ENCODE data around the gene FTO.

Gene FTO

GRCh38 chr16:53743149-53743566 is 39.2 kb downstream of the FTO start:
- Histone ChIP-seq H3K9me3 (ENCODE audit: insufficient read depth, low read length) (no peaks in the 10 kb centered on the region), H2AFZ (ENCODE audit: low read depth, low read length, severe bottlenecking) (no peak overlapping the region), H4K20me1 (ENCODE audit: low read depth, low read length) (peaks cover 11% of the 10 kb centered on the region; the same call in 1 of the 2 replicates), H3K9ac (ENCODE audit: low read length) (no peak overlapping the region), H3K4me3 (ENCODE audit: insufficient read depth, low read length, poor library complexity, severe bottlenecking) (no peak overlapping the region), H3K27ac (ENCODE audit: low read depth, low read length) (no peak overlapping the region), H3K9me2 (replicated peaks; ENCODE audit: insufficient read depth, low read length) (no peaks in the 10 kb centered on the region), H3K36me3 (ENCODE audit: low read length) (no peaks in the 10 kb centered on the region), H3K79me2 (ENCODE audit: insufficient read depth, low read length) (no peaks in the 10 kb centered on the region; the same call in 1 of the 2 replicates), H3K27me3 (ENCODE audit: low read length) (no peaks in the 10 kb centered on the region), H3K4me2 (ENCODE audit: low read depth, low read length, poor library complexity, severe bottlenecking) (no peak overlapping the region), H3F3A (ENCODE audit: insufficient read depth) (no peaks in the 10 kb centered on the region)
- TF ChIP-seq CTCF (IDR thresholded peaks at IDR 0.05; ENCODE audit: insufficient read depth, low read length, poor library complexity, severe bottlenecking) (peak; percentile 73), EZH2phosphoT487 (conservative IDR thresholded peaks at IDR 0.05; ENCODE audit: low read length) (no peak)

- Histone ChIP-seq H3K36me3 (ENCODE audit: low read length) (no peaks in the 10 kb centered on the region), H3K9ac (ENCODE audit: low read length) (no peak overlapping the region), H4K20me1 (ENCODE audit: low read depth, low read length) (peaks cover 11% of the 10 kb centered on the region; the same call in 1 of the 2 replicates), H3K79me2 (ENCODE audit: insufficient read depth, low read length) (no peaks in the 10 kb centered on the region; the same call in 1 of the 2 replicates), H3K27ac (ENCODE audit: low read depth, low read length) (no peak overlapping the region), H3K9me3 (ENCODE audit: insufficient read depth, low read length) (no peaks in the 10 kb centered on the region), H3K4me3 (ENCODE audit: insufficient read depth, low read length, poor library complexity, severe bottlenecking) (no peak overlapping the region), H3K9me2 (replicated peaks; ENCODE audit: insufficient read depth, low read length) (no peaks in the 10 kb centered on the region), H3K4me2 (ENCODE audit: low read depth, low read length, poor library complexity, severe bottlenecking) (no peak overlapping the region), H3K27me3 (ENCODE audit: low read length) (no peaks in the 10 kb centered on the region), H3F3A (ENCODE audit: insufficient read depth) (no peaks in the 10 kb centered on the region), H2AFZ (ENCODE audit: low read depth, low read length, severe bottlenecking) (no peak overlapping the region)
- TF ChIP-seq EZH2phosphoT487 (conservative IDR thresholded peaks at IDR 0.05; ENCODE audit: low read length), result no peak
- TF ChIP-seq CTCF (IDR thresholded peaks at IDR 0.05; ENCODE audit: insufficient read depth, low read length, poor library complexity, severe bottlenecking), result no peak
Measured at GRCh38 chr16:53744449-53744848, 40.5 kb downstream of the FTO start.

- H4K20me1 ChIP-seq (ENCODE audit: low read depth, low read length), result peaks cover 11% of the 10 kb centered on the region; the same call in 1 of the 2 replicates
- no peak overlapping the region for H3K4me3 ChIP-seq (ENCODE audit: insufficient read depth, low read length, poor library complexity, severe bottlenecking)
- no peaks in the 10 kb centered on the region for H3K9me2 ChIP-seq (replicated peaks; ENCODE audit: insufficient read depth, low read length)
- no peak for TF ChIP-seq CTCF (IDR thresholded peaks at IDR 0.05; ENCODE audit: insufficient read depth, low read length, poor library complexity, severe bottlenecking)
- no peak for TF ChIP-seq EZH2phosphoT487 (conservative IDR thresholded peaks at IDR 0.05; ENCODE audit: low read length)
- H3K27me3 ChIP-seq (ENCODE audit: low read length), result no peaks in the 10 kb centered on the region
- no peak overlapping the region for H2AFZ ChIP-seq (ENCODE audit: low read depth, low read length, severe bottlenecking)
- no peak overlapping the region for H3K27ac ChIP-seq (ENCODE audit: low read depth, low read length)
- no peak overlapping the region for H3K9ac ChIP-seq (ENCODE audit: low read length)
- H3K36me3 ChIP-seq (ENCODE audit: low read length), result no peaks in the 10 kb centered on the region
- H3F3A ChIP-seq (ENCODE audit: insufficient read depth), result no peaks in the 10 kb centered on the region
- H3K9me3 ChIP-seq (ENCODE audit: insufficient read depth, low read length), result no peaks in the 10 kb centered on the region
- no peak overlapping the region for H3K4me2 ChIP-seq (ENCODE audit: low read depth, low read length, poor library complexity, severe bottlenecking)
- no peaks in the 10 kb centered on the region; the same call in 1 of the 2 replicates for H3K79me2 ChIP-seq (ENCODE audit: insufficient read depth, low read length)
Measured at GRCh38 chr16:53745086-53745485, 41.1 kb downstream of the FTO start.
